Activated CD8-positive, alpha-beta memory T cell treated with anti-CD3 and anti-CD28 coated beads for 4 hours (primary cell): ENCODE data around the gene L3MBTL4.
"Not testable (repeated sequence)": the region's sequence is repeated elsewhere in the genome, so short reads cannot be mapped to it uniquely, and the experiment has no call there.

Experiments used
- DNase-seq, 2 donors: peaks; one replicate each; pipeline ENCODE4 v3.0.0-alpha.2; 2020; ENCODE audit warnings: low read depth in 2 of 2

The L3MBTL4 gene

GRCh38 chr18:6406910-6407470, 7.7 kb downstream of the L3MBTL4 start:
- no peak for DNase-seq

GRCh38 chr18:6406075-6406909, 8.4 kb downstream of the L3MBTL4 start:
- no peak for DNase-seq

GRCh38 chr18:6405237-6406074, 9.3 kb downstream of the L3MBTL4 start:
- no peak for DNase-seq

GRCh38 chr18:6404834-6405233, 9.9 kb downstream of the L3MBTL4 start:
- no peak for DNase-seq

GRCh38 chr18:6401687-6402086, 13.0 kb downstream of the L3MBTL4 start:
- DNase-seq, result no peak

GRCh38 chr18:6399776-6400175, 14.9 kb downstream of the L3MBTL4 start:
- DNase-seq, result no peak

GRCh38 chr18:6397931-6398566, 16.7 kb downstream of the L3MBTL4 start:
- no peak for DNase-seq

- no peak for DNase-seq
These were observed 17.9 kb downstream of the L3MBTL4 start for GRCh38 chr18:6396847-6397246.

- no peak for DNase-seq
These were observed 18.4 kb downstream of the L3MBTL4 start for GRCh38 chr18:6396276-6396675.

- no peak for DNase-seq
These were observed 25.7 kb downstream of the L3MBTL4 start for GRCh38 chr18:6389005-6389404.

GRCh38 chr18:6382963-6383362, 31.7 kb downstream of the L3MBTL4 start:
- no peak for DNase-seq

GRCh38 chr18:6377473-6377872, 37.2 kb downstream of the L3MBTL4 start:
- not testable (repeated sequence) for DNase-seq

GRCh38 chr18:6376433-6377229, 38.1 kb downstream of the L3MBTL4 start:
- no peak for DNase-seq

- no peak for DNase-seq
These were observed 39.7 kb downstream of the L3MBTL4 start for GRCh38 chr18:6374935-6375529.

GRCh38 chr18:6374340-6374739, 40.4 kb downstream of the L3MBTL4 start:
- DNase-seq, result no peak

- DNase-seq, result no peak
These were observed 41.5 kb downstream of the L3MBTL4 start for GRCh38 chr18:6373187-6373586.

GRCh38 chr18:6370886-6371635, 43.6 kb downstream of the L3MBTL4 start:
- no peak for DNase-seq

GRCh38 chr18:6370410-6370809, 44.3 kb downstream of the L3MBTL4 start:
- no peak for DNase-seq

GRCh38 chr18:6368017-6368416, 46.7 kb downstream of the L3MBTL4 start:
- DNase-seq, result no peak

GRCh38 chr18:6367208-6367607, 47.5 kb downstream of the L3MBTL4 start:
- no peak for DNase-seq
